ENCODE results near the gene RGL4.
A peak's percentile ranks its signal among the peaks of the same experiment; 100 is the strongest.
"Not testable (repeated sequence)": the region's sequence is repeated elsewhere in the genome, so short reads cannot be mapped to it uniquely, and the experiment has no call there.

The RGL4 gene

DNA sequence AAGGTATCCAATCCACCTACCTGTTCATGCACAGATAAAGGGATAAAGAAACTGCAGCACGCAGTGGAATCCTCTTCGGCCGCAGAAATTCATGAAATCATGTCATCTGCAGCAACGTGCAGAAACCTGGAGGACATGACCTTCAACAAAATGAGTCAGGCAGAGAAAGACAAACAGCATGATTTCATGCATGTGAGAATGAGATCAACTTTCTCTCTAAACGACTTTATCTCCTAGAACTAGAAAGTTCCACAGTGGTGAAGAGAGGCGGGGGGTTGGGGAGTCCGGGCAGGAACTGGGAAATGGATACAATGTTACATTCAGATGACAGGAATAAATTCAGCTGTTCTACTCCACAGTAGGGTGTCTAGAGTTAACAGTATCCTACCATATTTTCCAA is 9.9 kb downstream of the RGL4 start:
- no peak for DNase-seq

- no peak for DNase-seq
Measured at GRCh38 chr22:23704062-23704461, 13.2 kb downstream of the RGL4 start.

DNA sequence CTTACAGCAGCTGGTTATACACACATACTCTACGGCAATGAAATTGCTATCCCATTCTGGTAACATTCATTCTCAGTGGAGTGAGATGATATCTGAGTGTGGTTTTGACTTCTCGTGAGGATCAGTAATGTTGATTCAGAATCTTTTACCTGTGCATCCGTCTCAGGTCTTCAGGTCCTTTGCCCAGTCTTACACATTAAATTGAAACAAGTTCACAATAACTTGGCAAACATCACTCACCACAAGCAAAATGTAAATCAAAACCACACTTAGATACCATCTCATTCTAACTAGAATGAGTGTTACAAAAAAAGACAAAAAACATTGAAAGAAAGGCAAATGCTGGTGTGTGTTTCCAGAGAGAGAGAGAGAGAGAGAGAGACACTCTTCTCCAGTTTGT is 14.0 kb downstream of the RGL4 start:
- DNase-seq = no peak

DNA sequence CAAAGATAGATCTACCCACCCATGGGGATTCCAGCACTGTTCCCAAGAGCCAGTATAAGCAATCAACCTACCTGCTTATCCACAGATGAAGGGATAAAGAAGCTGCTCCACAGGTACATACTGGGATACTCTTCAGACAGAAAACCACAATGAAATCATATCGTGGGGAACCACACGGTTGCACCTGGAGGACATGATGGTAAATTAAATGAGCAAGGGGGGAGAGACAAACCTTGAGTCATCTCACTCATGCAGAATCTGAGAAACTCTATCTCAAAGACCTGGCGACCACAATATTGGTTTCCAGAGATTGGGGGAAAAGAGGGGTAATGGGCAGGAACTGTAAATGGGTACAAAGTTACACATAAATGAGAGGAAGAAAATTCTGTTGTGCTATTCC is 14.5 kb downstream of the RGL4 start:
- DNase-seq = no peak

DNA sequence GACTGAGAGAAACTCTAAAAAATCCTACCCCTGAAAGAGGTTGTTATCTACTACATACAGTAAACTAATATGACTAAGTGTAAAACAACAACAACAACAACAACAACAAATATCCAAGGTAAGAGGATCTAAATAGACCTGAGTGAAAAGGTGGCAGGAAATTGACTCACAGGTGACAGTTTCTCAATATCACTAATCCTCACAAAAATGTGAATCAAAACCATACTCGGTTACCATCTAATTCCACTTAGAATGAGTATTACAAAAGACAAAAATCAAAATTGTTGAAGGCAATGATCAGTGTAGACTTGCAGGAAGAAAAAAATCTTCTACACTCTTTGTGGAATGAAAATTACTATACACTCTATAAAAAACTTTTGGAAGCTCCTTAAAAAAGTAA is 17.5 kb downstream of the RGL4 start:
- no peak for DNase-seq

DNA sequence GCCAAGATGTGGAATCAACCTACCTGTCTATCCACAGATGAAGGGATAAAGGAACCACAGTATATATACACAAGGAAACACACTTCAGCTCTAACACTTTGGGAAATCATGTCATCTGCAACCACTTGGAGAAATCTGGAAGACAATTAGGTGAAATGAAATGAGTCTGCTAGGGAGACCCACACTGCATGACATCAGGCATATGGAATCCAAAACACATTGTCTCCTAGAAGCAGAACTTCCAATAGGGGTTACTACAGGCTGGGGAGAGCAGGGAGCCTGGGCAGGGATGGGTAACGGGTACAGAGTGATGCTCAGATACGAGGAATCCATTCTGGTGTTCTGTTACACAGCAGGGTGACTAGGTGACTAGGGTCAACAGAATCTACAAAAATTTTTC is 18.3 kb downstream of the RGL4 start:
- DNase-seq = peak; percentile 44

DNA sequence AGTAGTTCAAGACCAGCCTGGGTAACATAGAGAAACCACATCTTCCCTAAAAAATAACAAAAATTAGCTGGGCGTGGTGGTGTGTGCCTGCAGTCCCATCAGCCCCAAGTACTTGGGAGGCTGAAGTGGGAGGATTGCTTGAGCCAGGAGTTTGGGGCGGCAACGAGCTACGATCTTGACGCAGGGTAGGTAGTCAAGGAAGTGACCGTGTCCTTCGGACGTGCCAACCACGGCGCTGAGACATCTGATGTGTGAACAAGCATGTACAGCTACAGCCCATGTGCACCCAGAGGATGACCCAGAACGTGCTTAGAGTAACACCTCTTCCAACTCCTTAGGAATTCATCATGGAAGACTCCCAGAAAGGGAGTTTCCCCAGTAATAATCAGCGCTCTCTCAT is 21.4 kb downstream of the RGL4 start:
- DNase-seq = no peak

GRCh38 chr22:23713696-23714595 is 23.1 kb downstream of the RGL4 start:
- no peak for DNase-seq

DNA sequence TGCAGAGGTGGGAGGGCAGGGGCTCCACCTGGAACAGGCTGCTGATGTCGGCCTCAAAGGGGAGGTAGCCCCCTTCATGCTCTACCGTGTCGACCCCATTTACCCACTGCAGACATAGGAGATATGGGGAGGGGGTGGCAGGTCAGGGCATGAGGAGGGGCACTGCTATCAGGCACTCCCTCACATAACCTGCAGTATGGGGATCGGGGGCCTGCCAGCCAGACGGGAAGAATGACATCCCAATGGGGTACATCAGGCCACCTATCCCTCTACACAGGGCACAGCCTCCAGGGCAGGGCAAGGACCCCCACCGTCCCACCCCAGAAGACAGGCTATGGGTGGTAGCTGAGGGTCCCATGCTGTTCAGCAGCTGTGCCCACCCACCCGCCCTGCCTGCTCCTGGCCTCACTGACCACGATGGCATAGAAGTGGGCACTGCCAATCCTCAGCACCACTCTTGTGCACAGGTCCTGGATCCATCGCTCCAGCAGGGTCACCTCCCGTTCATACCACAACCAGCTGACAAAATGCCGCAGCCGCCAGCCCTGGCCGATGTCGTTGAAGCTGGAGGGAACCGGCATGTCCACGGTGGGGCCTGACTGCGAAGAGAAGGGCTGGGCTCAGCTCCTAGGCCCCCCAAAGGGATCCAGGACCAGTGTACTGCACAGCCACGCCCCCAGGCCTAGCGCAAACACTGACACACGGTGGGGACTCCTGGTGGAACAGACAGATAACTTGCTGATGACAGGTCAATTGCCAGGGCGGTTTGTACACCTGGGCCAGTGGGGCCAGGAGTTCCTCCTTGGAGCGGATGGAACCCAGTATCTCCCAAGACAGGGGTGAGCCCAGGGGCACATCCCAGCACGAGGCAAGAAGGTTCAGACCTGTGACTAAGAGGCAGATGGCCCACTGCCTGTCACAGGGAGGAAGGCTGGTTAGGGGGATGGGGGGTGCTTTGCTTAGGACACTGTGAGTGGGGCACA is 24.1 kb downstream of the RGL4 start:
- DNase-seq = no peak

DNA sequence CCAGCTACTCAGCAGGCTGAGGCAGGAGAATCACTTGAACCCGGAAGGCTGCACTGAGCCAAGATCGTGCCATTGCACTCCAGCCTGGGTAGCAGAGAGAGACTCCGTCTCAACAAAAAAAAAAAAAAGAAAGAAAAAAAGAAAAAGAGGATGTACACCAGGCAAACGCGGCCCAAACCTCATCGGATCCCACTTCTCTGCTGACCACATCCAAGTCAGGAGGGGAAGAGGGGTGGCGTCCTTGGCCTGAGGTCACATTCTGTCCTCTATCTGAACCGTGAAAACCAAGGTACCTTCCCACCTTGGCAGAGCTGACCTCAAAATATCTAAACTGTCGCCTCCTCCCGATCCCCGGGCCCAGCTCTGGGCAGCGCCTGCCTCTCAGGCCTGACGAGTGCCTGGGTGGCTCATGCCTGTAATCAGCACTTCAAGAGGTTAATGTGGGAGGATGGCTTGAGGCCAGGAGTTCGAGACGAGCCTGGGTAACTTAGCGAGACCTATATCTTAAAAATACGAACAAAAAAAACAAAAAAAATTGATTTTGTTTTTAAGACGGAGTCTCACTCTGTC is 25.1 kb downstream of the RGL4 start:
- DNase-seq = no peak

DNA sequence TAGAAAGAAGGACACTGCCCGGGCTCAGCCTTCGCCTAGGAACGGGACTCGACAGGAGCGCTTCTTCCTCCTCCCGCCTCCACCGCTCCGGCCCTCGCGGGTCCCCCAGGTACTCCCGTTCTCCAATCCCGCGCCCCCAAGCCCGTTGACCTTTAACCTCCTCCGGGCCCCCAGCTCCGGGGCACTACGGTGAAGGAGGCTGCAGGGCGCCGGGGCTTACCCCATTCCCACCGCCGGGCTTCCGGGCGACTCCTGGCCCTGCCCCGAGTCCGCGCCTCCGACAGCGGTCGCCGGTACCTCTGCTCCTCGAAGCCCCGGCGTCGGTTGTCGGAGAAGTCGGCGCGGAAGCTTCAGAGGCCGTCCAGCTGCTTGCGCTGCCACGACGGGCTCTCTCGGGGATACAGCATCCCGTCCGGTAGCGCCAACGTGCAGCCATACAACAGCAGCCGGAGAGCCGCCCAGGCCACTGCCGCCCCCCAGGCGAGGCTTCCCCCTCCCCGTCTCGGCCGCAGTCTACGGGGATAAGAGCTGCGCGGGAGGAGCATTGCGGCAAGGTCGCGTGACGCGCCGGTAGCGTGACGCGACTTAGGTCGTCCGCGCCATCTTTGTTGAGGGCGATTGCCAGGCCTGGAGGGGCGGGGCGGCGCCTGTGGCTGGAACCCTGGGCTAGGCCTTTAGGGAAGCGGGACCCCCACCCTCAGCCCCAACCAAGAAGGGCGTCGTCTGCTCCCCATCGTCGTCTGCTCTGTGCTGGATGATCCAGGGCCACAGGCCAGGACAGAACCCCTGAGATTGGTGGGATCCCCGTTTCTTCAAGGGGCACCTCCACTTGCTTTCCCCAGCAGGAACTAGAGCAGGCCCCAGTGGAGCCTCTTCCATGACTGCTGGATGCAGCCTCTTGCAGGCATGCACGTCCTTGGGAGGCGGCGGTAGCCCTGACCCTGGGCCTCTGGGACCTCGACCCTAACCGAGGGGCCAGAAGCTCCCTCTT is 26.3 kb downstream of the RGL4 start:
- peak; percentile 85 for DNase-seq

- no peak for DNase-seq
Measured at GRCh38 chr22:23718371-23719165, 27.8 kb downstream of the RGL4 start.

- DNase-seq = no peak
Measured at GRCh38 chr22:23720855-23721254, 30.0 kb downstream of the RGL4 start.

DNA sequence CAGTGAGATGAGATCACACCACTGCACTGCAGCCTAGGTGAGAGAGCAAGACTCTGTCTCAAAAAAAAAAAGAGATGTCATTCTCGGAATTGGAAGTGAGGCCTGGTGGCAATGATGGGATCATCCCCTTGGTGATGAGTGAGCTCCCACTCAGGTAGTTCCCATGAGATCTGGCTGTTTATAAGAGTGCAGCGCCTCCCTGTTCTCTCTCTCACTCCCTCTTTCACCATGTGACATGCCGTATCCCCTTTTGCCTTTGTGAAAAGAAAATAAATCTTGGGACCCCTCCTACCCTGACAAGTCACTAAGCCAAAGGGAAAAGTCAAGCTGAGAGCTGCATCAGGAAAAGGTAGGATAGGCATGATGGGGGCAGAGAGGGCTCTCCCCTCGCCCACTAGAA is 31.3 kb downstream of the RGL4 start:
- DNase-seq = no peak

GRCh38 chr22:23722724-23723123 is 31.9 kb downstream of the RGL4 start:
- no peak for DNase-seq

- DNase-seq = not testable (repeated sequence)
Measured at GRCh38 chr22:23728108-23728507, 37.3 kb downstream of the RGL4 start.

DNA sequence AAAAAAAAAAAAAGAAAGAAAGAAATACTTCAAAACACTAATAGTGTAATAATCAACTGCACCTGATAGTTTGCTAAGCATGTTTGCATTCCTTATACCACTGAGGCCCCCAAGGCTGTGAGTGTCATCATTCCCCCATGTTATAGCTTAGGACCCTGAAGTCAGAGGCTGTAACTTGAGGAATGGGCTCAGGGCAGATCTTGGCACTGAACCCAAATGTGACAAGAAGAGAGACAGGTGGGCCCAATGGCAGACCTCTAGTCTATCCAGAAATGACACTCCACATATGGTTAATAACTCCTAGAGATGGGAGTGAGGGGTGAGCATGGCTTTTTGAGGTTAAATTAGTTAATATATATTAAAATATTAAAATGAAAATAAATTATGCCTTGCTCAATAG is 46.9 kb downstream of the RGL4 start:
- no peak for DNase-seq

DNA sequence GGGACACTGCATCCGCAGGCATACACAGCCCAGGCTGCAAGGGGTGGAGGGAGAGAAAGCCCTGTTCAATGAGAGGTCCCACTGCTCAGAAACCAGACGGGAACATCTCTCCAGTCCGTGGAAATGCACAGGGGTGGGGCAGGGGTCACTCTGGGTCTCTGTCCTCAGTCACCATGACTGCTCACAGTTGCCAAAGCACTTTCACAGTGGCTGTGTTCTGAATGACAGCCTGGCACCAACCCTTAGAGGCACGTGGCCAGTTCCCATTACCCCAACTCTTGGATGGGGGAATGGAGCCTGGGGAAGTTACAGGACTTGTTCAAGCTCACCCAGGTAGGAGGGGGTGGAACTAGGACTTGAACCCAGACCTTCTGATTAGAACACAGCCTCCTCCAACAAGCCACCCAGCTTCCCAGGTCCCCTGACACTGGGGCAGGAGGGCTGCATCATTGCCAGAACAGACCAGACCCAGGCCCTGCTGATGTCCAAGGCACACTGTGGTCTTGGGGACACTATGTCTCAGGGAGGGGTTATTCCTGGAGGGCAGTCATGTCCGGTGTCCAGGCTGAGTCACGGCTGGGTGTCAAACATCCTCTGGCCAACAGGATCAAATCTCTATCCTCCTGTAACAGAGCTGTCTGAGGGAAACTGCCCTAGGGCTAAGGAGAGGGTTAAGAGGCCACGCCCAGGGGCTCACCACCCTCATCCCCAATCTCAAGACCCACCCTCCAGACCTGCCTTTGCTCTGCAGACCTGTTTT is 51.9 kb downstream of the RGL4 start:
- DNase-seq = no peak

GRCh38 chr22:23743303-23743705 is 52.5 kb downstream of the RGL4 start:
- no peak for DNase-seq

GRCh38 chr22:23744001-23744400 is 53.2 kb downstream of the RGL4 start:
- DNase-seq = no peak

GRCh38 chr22:23744485-23744884 is 53.7 kb downstream of the RGL4 start:
- DNase-seq = no peak

All from fibroblast of upper back skin (primary cell).